ENCODE measurements around the gene TGM4.

The TGM4 gene

GRCh38 chr3:44923632-44924456, 49.4 kb downstream of the TGM4 start:
- no peak for TF ChIP-seq CTCF (IDR thresholded peaks at IDR 0.05; ENCODE audit: borderline replicate concordance, insufficient read depth, low read depth, low read length)
- no peak overlapping the region for H3K4me3 ChIP-seq (ENCODE audit: low read depth, low read length)

GRCh38 chr3:44924457-44925084, 50.2 kb downstream of the TGM4 start:
- H3K4me3 ChIP-seq (ENCODE audit: low read depth, low read length), result no peak overlapping the region
- no peak for TF ChIP-seq CTCF (IDR thresholded peaks at IDR 0.05; ENCODE audit: borderline replicate concordance, insufficient read depth, low read depth, low read length)

- H3K4me3 ChIP-seq (ENCODE audit: low read depth, low read length), result no peak overlapping the region
- no peak for TF ChIP-seq CTCF (IDR thresholded peaks at IDR 0.05; ENCODE audit: borderline replicate concordance, insufficient read depth, low read depth, low read length)
These were observed 51.8 kb downstream of the TGM4 start for GRCh38 chr3:44926172-44926571.

GRCh38 chr3:44926921-44927320, 52.5 kb downstream of the TGM4 start:
- H3K4me3 ChIP-seq (ENCODE audit: low read depth, low read length), result no peak overlapping the region
- no peak for TF ChIP-seq CTCF (IDR thresholded peaks at IDR 0.05; ENCODE audit: borderline replicate concordance, insufficient read depth, low read depth, low read length)

- no peak overlapping the region for H3K4me3 ChIP-seq (ENCODE audit: low read depth, low read length)
- no peak for TF ChIP-seq CTCF (IDR thresholded peaks at IDR 0.05; ENCODE audit: borderline replicate concordance, insufficient read depth, low read depth, low read length)
These were observed 53.0 kb downstream of the TGM4 start for GRCh38 chr3:44927371-44927770.

GRCh38 chr3:44929782-44930181, 55.4 kb downstream of the TGM4 start:
- H3K4me3 ChIP-seq (ENCODE audit: low read depth, low read length), result no peak overlapping the region
- no peak for TF ChIP-seq CTCF (IDR thresholded peaks at IDR 0.05; ENCODE audit: borderline replicate concordance, insufficient read depth, low read depth, low read length)

GRCh38 chr3:44930911-44931310, 56.5 kb downstream of the TGM4 start:
- no peak overlapping the region for H3K4me3 ChIP-seq (ENCODE audit: low read depth, low read length)
- no peak for TF ChIP-seq CTCF (IDR thresholded peaks at IDR 0.05; ENCODE audit: borderline replicate concordance, insufficient read depth, low read depth, low read length)

Data from GM12875 (cell line).